Ureter (tissue), 1 donor: ENCODE data around the gene TNPO3. TPM values are rescaled to one million over a fixed set of nuclear protein-coding genes. Genes with fewer than 3 reads are reported as not detected.

Source experiments
- DNase-seq: peaks from one replicate; pipeline ENCODE4 v3.0.0-alpha.2; 2020; ENCODE audit warnings: low spot score
- total RNA-seq: library from RNA; stranded (reverse); gene quantifications from one replicate; pipeline ENCODE4 v1.2.4, GENCODE V29; 2023
- donor health status: DM: yes; HTN: yes; CAD: no.

The TNPO3 gene
- total RNA-seq, 1 donor from 2014 or later, result 43.4 TPM

DNA sequence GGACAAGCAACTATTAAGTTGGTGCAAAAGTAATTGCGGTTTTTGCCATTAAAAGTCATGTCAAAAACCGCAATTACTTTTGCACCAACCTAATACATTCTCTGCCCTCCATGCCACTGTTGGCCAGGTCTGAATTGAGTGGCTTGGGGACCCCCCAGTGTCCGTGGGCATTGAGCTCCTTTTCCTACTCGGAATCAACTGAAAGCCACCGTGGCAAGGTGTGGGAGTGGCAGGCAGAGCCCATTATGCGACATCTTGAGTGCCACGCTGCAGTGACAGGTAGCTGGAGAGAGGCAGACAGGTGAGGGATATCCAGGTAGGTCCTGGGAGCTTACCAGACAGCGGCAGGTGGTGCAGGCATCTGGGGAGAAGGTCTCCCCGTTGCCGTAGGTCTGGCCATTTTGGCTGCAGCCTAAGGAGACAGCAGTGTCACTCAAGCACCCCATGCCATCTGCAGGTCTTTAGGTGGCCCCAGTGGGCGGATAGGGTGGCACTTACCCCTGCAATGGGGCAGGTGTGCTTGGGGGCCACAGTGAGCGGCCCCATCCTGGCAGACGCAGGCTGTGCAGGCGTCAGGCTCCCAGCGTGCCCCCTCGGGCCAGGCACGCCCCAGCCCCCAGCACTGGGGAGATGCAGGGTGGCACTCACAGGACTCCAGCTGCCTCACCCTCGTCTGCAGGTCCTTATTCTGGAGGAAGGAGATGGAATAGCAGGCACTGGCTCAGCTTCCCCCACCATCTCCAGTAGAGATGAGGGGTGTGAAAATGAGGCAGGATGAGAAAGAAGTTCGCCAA, 147.9 kb downstream of the TNPO3 start:
- no peak for DNase-seq

DNA sequence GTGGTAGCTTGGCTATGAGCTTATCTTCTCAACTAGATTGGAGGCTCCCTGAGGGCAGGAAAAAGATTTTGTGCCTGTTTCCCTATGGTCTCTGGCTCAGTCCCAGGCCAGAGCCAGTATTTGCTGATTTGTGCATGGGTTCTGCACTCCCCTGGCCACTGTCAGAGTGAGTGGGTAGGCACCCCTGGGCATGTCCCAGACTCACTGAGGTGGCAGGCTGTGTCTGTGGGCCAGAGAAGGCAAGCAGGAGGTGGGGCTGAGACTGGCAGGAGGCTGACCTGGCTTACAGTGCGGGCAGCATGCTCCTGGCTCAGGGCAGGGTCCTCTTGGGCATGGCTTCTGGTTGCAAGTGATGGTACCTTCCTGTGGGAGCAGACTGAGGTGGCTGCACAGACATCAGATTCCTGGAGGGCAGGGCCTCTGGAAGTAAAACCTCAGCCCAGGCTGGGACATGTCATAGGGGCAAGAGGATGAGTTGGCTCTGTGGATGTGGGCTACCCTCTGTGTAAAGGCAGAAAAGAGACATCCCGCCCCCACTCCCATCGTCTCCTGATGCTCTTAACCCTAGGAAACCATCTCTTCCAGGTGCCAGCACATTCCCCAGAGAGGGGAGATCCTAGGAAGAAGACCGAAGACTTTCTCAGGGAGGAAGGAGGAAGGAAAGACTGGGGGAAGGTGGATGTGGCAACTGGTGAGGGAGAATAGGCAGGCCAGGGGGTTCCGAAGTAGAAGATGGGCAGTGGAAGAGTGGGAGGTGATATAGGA, 148.7 kb downstream of the TNPO3 start:
- no peak for DNase-seq

- DNase-seq, result no peak
Observed at GRCh38 chr7:128904381-128905197, 150.3 kb downstream of the TNPO3 start.

Other genes with a start within 250 kb of the TNPO3 start
- gene FLNC, start 224.7 kb downstream of the TNPO3 start, total RNA-seq, result 84.1 TPM
- 133 TPM for gene ATP6V1F, start 192.3 kb downstream of the TNPO3 start, total RNA-seq
- 14.5 TPM for gene KCP, start 144.4 kb downstream of the TNPO3 start, total RNA-seq
- gene IRF5, start 117.2 kb downstream of the TNPO3 start, total RNA-seq, result 32.0 TPM
- gene TSPAN33, start 89.6 kb upstream of the TNPO3 start, total RNA-seq, result 11.1 TPM
- gene SMO, start 133.5 kb upstream of the TNPO3 start, total RNA-seq, result 12.5 TPM
- 19.3 TPM for gene AHCYL2, start 169.9 kb upstream of the TNPO3 start, total RNA-seq